Cardiac muscle cell (in vitro differentiated cells and primary cell): Measurements from ENCODE around the gene GYS2. TPM values are rescaled to one million over a fixed set of nuclear protein-coding genes. Genes with fewer than 3 reads are reported as not detected.

Experiments
- DNase-seq, 2 donors: peaks; one replicate each; pipeline versions ENCODE4 v3.0.0 to v3.0.0-alpha.2; 2010 to 2017; ENCODE audit warnings: low read depth in 1 of 2, low spot score in 1 of 2
- H3K27ac ChIP-seq: fragments of 200-600 bp; sonication (generic); 2 replicates; pipeline ENCODE4 v1.5.1; 2016
- H3K27me3 ChIP-seq: fragments of 200-600 bp; sonication (generic); 2 replicates; pipeline ENCODE4 v1.6.0; 2016; ENCODE audit warnings: control low read depth
- H3K36me3 ChIP-seq: fragments of 200-600 bp; sonication (generic); 2 replicates; pipeline ENCODE4 v1.5.1; 2016; ENCODE audit warnings: control low read depth
- H3K4me1 ChIP-seq: fragments of 200-600 bp; sonication (generic); 2 replicates; pipeline ENCODE4 v1.8.1; 2017; ENCODE audit warnings: low read depth, mild to moderate bottlenecking, mixed run types
- H3K4me3 ChIP-seq: fragments of 200-600 bp; sonication (generic); 2 replicates; pipeline ENCODE4 v1.5.1; 2016; ENCODE audit warnings: mild to moderate bottlenecking
- H3K9me3 ChIP-seq: fragments of 200-600 bp; sonication (generic); 2 replicates; pipeline ENCODE4 v1.5.1; 2017; ENCODE audit warnings: low read depth, mild to moderate bottlenecking, control low read depth
- polyA plus RNA-seq: library from polyadenylated mRNA; unstranded; fragments of >200 nt; fragmentation: Nextera tagmentation; extraction: Ambion mirVana; gene quantifications from 2 replicates; pipeline ENCODE4 v1.2.1, GENCODE V29; 2016
- total RNA-seq: library from RNA; depleted of rRNA; stranded (reverse); fragments of >200 nt; gene quantifications from 2 replicates; pipeline ENCODE4 v1.2.3, GENCODE V29; 2016
- TF ChIP-seq, protein P1 (sequence below): IDR thresholded peaks from 2 replicates; pipeline ENCODE4 v1.5.1; 2012; ENCODE audit warnings: low read depth, mild to moderate bottlenecking, low read length

GYS2 gene
- total and polyA plus RNA-seq, 2 experiments from 2014 or later = not detected

DNA sequence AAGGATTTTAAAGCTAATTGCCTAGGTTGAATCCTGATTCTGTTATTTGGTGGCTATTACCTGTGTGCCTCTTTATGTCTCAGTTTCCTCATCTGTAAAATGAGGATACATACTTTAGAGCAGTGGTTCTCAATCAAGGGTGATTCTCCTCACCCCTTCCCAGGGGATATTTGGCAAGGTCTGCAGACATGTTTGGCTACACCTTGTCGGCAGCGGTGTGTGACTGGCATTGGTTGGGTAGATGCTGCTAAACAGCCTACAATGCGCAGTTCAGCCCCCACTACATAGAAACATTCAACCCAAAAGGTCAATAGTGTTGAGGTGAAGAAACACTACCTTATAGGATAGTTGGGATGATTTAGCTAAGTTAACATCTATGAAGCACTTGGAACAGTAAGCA is 29.6 kb upstream of the GYS2 start:
- H3K4me3 ChIP-seq = no peak overlapping the region
- peaks cover 48% of the 10 kb centered on the region for H3K36me3 ChIP-seq

DNA sequence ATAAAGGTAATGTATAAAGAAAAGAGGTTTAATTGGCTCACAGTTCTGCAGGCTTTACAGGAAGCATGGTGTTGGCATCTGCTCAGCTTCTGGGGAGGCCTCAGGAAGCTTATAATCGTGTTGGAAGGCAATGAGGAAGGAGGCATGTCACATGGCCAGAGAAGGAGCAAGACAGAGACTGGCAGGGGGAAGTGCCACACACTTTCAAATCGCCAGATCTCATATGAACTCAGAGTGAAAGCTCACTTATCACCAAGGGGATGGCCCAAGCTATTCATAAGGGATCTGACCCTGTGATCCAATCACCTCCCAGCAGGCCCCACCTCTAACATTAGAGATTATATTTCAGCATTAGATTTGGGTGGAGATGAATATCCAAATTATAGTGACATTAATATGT is 26.7 kb upstream of the GYS2 start:
- H3K4me1 ChIP-seq = peaks cover 6% of the 10 kb centered on the region
- H3K36me3 ChIP-seq = peaks cover 27% of the 10 kb centered on the region
- no peak overlapping the region for H3K4me3 ChIP-seq
- no peaks in the 10 kb centered on the region for H3K27me3 ChIP-seq
- TF ChIP-seq, protein P1, sequence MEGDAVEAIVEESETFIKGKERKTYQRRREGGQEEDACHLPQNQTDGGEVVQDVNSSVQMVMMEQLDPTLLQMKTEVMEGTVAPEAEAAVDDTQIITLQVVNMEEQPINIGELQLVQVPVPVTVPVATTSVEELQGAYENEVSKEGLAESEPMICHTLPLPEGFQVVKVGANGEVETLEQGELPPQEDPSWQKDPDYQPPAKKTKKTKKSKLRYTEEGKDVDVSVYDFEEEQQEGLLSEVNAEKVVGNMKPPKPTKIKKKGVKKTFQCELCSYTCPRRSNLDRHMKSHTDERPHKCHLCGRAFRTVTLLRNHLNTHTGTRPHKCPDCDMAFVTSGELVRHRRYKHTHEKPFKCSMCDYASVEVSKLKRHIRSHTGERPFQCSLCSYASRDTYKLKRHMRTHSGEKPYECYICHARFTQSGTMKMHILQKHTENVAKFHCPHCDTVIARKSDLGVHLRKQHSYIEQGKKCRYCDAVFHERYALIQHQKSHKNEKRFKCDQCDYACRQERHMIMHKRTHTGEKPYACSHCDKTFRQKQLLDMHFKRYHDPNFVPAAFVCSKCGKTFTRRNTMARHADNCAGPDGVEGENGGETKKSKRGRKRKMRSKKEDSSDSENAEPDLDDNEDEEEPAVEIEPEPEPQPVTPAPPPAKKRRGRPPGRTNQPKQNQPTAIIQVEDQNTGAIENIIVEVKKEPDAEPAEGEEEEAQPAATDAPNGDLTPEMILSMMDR = no peak
- no peak overlapping the region for H3K27ac ChIP-seq
- no peak for DNase-seq
- H3K9me3 ChIP-seq = no peaks in the 10 kb centered on the region

More for the DNA sequence above, 29.6 kb upstream of the GYS2 start:
- Histone ChIP-seq H3K9me3 (no peaks in the 10 kb centered on the region), H3K27me3 (no peaks in the 10 kb centered on the region), H3K27ac (peak overlapping the region; percentile 18), H3K4me1 (no peaks in the 10 kb centered on the region)
- DNase-seq = no peak
- TF ChIP-seq, protein P1 = no peak

GRCh38 chr12:21627924-21628323 is 23.3 kb upstream of the GYS2 start:
- Histone ChIP-seq H3K9me3 (no peaks in the 10 kb centered on the region), H3K36me3 (no peaks in the 10 kb centered on the region), H3K4me3 (no peak overlapping the region), H3K27me3 (no peaks in the 10 kb centered on the region), H3K27ac (no peak overlapping the region), H3K4me1 (peaks cover 6% of the 10 kb centered on the region)
- TF ChIP-seq, protein P1 = no peak
- peak in 1 of 2 donors; percentile 30 for DNase-seq

- H3K36me3 ChIP-seq = no peaks in the 10 kb centered on the region
- TF ChIP-seq, protein P1 = no peak
- no peak overlapping the region for H3K27ac ChIP-seq
- H3K27me3 ChIP-seq = no peaks in the 10 kb centered on the region
- no peaks in the 10 kb centered on the region for H3K4me1 ChIP-seq
- H3K9me3 ChIP-seq = no peaks in the 10 kb centered on the region
- no peak overlapping the region for H3K4me3 ChIP-seq
- no peak for DNase-seq
Observed at GRCh38 chr12:21618566-21618965, 13.9 kb upstream of the GYS2 start.

DNA sequence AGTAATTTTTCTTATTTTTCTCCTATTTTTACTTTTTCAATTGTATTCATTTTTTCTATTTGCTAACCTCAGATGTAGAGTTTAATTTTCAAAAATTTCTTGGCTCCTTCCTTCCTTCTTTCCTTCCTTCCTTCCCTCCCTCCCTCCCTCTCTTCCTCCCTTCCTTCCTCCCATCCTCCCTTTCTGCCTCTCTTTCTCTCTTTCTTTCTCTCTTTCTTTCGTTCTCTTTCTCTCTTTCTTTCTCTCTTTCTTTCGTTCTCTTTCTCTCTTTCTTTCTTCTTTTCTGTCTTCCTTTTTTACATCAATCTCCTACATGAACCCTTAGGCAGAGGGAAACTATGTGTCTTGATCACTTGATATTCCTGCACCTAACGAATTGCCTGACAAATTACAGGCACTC is 12.4 kb upstream of the GYS2 start:
- Histone ChIP-seq H3K27me3 (no peaks in the 10 kb centered on the region), H3K4me1 (no peaks in the 10 kb centered on the region), H3K9me3 (no peaks in the 10 kb centered on the region), H3K36me3 (no peaks in the 10 kb centered on the region), H3K4me3 (no peak overlapping the region), H3K27ac (no peak overlapping the region)
- TF ChIP-seq, protein P1 = no peak
- DNase-seq = no peak

- H3K27me3 ChIP-seq = no peaks in the 10 kb centered on the region
- DNase-seq = peak in 1 of 2 donors; percentile 6
- no peaks in the 10 kb centered on the region for H3K36me3 ChIP-seq
- no peaks in the 10 kb centered on the region for H3K4me1 ChIP-seq
- H3K4me3 ChIP-seq = no peak overlapping the region
- no peak overlapping the region for H3K27ac ChIP-seq
- H3K9me3 ChIP-seq = no peaks in the 10 kb centered on the region
- TF ChIP-seq, protein P1 = no peak
Observed at GRCh38 chr12:21615431-21615830, 10.8 kb upstream of the GYS2 start.
